Gastroesophageal sphincter (tissue), 3 donors: ENCODE measurements around the gene RNF182.

ENCODE experiments used
- EP300 ChIP-seq: sonication (generic); formaldehyde crosslinking; IDR thresholded peaks from one replicate; pipeline ENCODE4 v1.6.1; 2017; ENCODE audit warnings: antibody characterized with exemption, mild to moderate bottlenecking
- TF ChIP-seq, protein P1 (sequence below), 4 experiments: fragments of 200-600 bp in 2 of 4; fragments of 450-650 bp in 2 of 4; sonication (generic) in 1 of 4; IDR thresholded peaks; one replicate each; pipeline ENCODE4 v1.5.1; 2017 to 2019; ENCODE audit warnings: antibody characterized with exemption in 4 of 4, mild to moderate bottlenecking in 2 of 4, moderate library complexity in 2 of 4

DNA sequence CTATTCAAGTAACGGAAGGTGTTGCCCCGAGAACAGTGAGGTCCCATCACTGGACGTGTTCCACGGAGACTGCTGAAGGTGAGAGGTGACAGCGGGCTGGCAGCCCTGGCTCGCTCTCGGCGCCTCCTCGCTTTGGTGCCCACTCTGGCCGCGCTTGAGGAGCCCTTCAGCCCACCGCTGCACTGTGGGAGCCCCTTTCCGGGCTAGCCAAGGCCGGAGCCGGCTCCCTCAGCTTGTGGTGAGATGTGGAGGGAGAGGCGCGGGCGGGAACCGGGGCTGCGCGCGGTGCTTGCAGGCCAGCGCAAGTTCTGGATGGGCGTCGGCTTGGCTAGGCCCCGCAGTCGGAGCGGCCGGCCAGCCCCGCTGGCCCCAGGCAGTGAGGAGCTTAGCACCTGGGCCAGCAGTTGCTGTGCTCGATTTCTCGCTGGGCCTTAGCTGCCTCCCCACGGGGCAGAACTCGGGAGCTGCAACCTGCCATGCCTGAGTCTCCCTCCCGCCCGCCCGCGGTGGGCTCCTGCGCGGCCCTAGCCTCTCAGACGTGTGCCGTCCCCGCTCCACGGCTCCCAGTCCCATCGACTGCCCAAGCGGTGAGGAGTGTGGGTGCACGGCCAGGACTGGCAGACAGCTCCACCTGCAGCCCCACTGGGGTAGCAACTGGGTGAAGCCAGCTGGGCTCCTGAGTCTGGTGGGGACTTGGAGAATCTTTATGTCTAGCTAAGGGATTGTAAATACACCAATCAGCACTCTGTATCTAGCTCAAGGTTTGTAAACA, 77.6 kb downstream of the RNF182 start:
- TF ChIP-seq, protein P1, sequence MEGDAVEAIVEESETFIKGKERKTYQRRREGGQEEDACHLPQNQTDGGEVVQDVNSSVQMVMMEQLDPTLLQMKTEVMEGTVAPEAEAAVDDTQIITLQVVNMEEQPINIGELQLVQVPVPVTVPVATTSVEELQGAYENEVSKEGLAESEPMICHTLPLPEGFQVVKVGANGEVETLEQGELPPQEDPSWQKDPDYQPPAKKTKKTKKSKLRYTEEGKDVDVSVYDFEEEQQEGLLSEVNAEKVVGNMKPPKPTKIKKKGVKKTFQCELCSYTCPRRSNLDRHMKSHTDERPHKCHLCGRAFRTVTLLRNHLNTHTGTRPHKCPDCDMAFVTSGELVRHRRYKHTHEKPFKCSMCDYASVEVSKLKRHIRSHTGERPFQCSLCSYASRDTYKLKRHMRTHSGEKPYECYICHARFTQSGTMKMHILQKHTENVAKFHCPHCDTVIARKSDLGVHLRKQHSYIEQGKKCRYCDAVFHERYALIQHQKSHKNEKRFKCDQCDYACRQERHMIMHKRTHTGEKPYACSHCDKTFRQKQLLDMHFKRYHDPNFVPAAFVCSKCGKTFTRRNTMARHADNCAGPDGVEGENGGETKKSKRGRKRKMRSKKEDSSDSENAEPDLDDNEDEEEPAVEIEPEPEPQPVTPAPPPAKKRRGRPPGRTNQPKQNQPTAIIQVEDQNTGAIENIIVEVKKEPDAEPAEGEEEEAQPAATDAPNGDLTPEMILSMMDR (IDR thresholded peaks at IDR 0.05): no peak
- no peak for TF ChIP-seq EP300
